GM12878 (cell line): ENCODE data around the gene USH1G. TPM values are rescaled to one million over a fixed set of nuclear protein-coding genes. Genes with fewer than 3 reads are reported as not detected.

Source experiments
- ATAC-seq: fragments of 200-7000 bp; cut with Tn5 transposase; 3 replicates; pipeline ENCODE4 v1.9.1; 2020; ENCODE audit warnings: mild to moderate bottlenecking, moderate library complexity
- BruUV-seq: library from RNA; stranded (reverse); fragments of 400-500 nt; replicated peaks from 2 replicates; lab custom pipeline; 2021; lab: Mats Ljungman, UMichigan
- CTCF ChIA-PET: fragments of 300-600 bp; sonication (Branson Sonifier 250); formaldehyde crosslinking; extraction: SDS; loops from one replicate; lab custom pipeline; 2021; ENCODE audit warnings: inconsistent platforms; lab: Yijun Ruan, JAX
- POLR2A ChIA-PET: fragments of 350-600 bp; formaldehyde crosslinking; extraction: SDS; loops from one replicate; lab custom pipeline; 2021; ENCODE audit warnings: inconsistent platforms; lab: Charles Lee
- RAD21 ChIA-PET: fragments of 300-600 bp; sonication (Branson Sonifier 250); formaldehyde crosslinking; loops from one replicate; lab custom pipeline; 2023; ENCODE audit warnings: antibody characterized with exemption; ENCODE audit not compliant: unreplicated experiment; lab: Charles Lee
- SMC1A ChIA-PET: fragments of 300-600 bp; sonication (Branson Sonifier 250); formaldehyde crosslinking; loops from one replicate; lab custom pipeline; 2023; ENCODE audit not compliant: unreplicated experiment, uncharacterized antibody; lab: Charles Lee
- DNase-seq: peaks from one replicate; pipeline ENCODE4 v3.0.0-alpha.2; 2011; ENCODE audit warnings: low read depth, low spot score
- FAIRE-seq: peaks from 3 replicates; lab custom pipeline; 2011; peaks lifted over from hg19 to GRCh38; lab: Jason Lieb, UNC
- H2AFZ ChIP-seq: 2 replicates; pipeline ENCODE4 v1.6.0; 2011; ENCODE audit warnings: low read depth, low read length, control low read depth; ENCODE audit not compliant: control insufficient read depth
- H3K27ac ChIP-seq: 2 replicates; pipeline ENCODE4 v1.5.1; 2011; ENCODE audit warnings: control low read depth; ENCODE audit not compliant: control insufficient read depth, insufficient read depth
- H3K27me3 ChIP-seq, 2 experiments: replicated peaks in 1 of 2; 2 replicates each; pipeline versions ENCODE4 v1.6.0 to v1.6.1; 2011; ENCODE audit warnings: low read length in 1 of 2; ENCODE audit not compliant: control insufficient read depth in 2 of 2, insufficient read depth in 2 of 2
- H3K36me3 ChIP-seq, 2 experiments: 2 replicates each; pipeline ENCODE4 v1.5.1; 2011; ENCODE audit warnings: low read length in 1 of 2; ENCODE audit not compliant: control insufficient read depth in 2 of 2, insufficient read depth in 2 of 2
- H3K4me1 ChIP-seq: 2 replicates; pipeline ENCODE4 v1.6.1; 2011; ENCODE audit warnings: mild to moderate bottlenecking, low read length, moderate library complexity, mixed read lengths; ENCODE audit not compliant: control insufficient read depth, insufficient read depth
- H3K4me2 ChIP-seq: 2 replicates; pipeline ENCODE4 v1.6.0; 2011; ENCODE audit warnings: control low read depth; ENCODE audit not compliant: control insufficient read depth, insufficient read depth
- H3K4me3 ChIP-seq: fragments of 200-600 bp; sonication (generic); 2 replicates; pipeline ENCODE4 v1.5.1; 2016
- H3K79me2 ChIP-seq: 2 replicates; pipeline ENCODE4 v1.6.0; 2011; ENCODE audit warnings: low read length; ENCODE audit not compliant: control insufficient read depth, insufficient read depth
- H3K9ac ChIP-seq: 2 replicates; pipeline ENCODE4 v1.8.0; 2011; ENCODE audit warnings: low read length, control low read depth, mixed read lengths; ENCODE audit not compliant: control insufficient read depth, insufficient read depth
- H3K9me3 ChIP-seq: replicated peaks from 3 replicates; pipeline ENCODE4 v1.5.1; 2011; ENCODE audit warnings: mild to moderate bottlenecking, low read length; ENCODE audit not compliant: control insufficient read depth, insufficient read depth
- H4K20me1 ChIP-seq: 2 replicates; pipeline ENCODE4 v1.6.0; 2011; ENCODE audit not compliant: control insufficient read depth, insufficient read depth
- BCL11A ChIP-seq: IDR thresholded peaks from 2 replicates; pipeline ENCODE4 v1.6.1; 2011; ENCODE audit warnings: low read depth, low read length
- BRCA1 ChIP-seq: IDR thresholded peaks from 2 replicates; pipeline ENCODE4 v1.6.1; 2011; ENCODE audit warnings: low read depth, low read length, improper control_type of control experiment
- DPF2 ChIP-seq: fragments of 450-650 bp; IDR thresholded peaks from 2 replicates; pipeline ENCODE4 v1.6.1; 2017; ENCODE audit warnings: mild to moderate bottlenecking
- FOXK2 ChIP-seq: fragments of 450-650 bp; IDR thresholded peaks from 2 replicates; pipeline ENCODE4 v1.6.1; 2017; ENCODE audit warnings: mild to moderate bottlenecking, moderate library complexity
- HDGF ChIP-seq: fragments of 450-650 bp; IDR thresholded peaks from 2 replicates; pipeline ENCODE4 v1.6.1; 2016; ENCODE audit warnings: antibody characterized with exemption
- KDM1A ChIP-seq: fragments of 200-600 bp; sonication (generic); IDR thresholded peaks from 2 replicates; pipeline ENCODE4 v1.6.1; 2016; ENCODE audit warnings: borderline replicate concordance
- MYC ChIP-seq: IDR thresholded peaks from 2 replicates; pipeline ENCODE4 v1.6.1; 2011; ENCODE audit warnings: mild to moderate bottlenecking, low read length, moderate library complexity, inconsistent platforms; ENCODE audit not compliant: insufficient read depth, insufficient replicate concordance, insufficient read length, severe bottlenecking
- NFYA ChIP-seq: IDR thresholded peaks from 2 replicates; pipeline ENCODE4 v1.6.1; 2011; ENCODE audit warnings: low read depth, mild to moderate bottlenecking, low read length, improper control_type of control experiment, borderline replicate concordance
- NR2C1 ChIP-seq: fragments of 450-650 bp; IDR thresholded peaks from 2 replicates; pipeline ENCODE4 v1.6.1; 2017; ENCODE audit warnings: antibody characterized with exemption, mild to moderate bottlenecking, moderate library complexity
- NR2F1 ChIP-seq: fragments of 450-650 bp; conservative IDR thresholded peaks from 2 replicates; pipeline ENCODE4 v1.6.1; 2017; ENCODE audit warnings: mild to moderate bottlenecking
- NRF1 ChIP-seq: conservative IDR thresholded peaks from 2 replicates; pipeline ENCODE4 v1.6.1; 2011; ENCODE audit warnings: mild to moderate bottlenecking, low read depth, low read length, improper control_type of control experiment
- SMARCA5 ChIP-seq: fragments of 450-650 bp; IDR thresholded peaks from 2 replicates; pipeline ENCODE4 v1.6.1; 2017; ENCODE audit warnings: mild to moderate bottlenecking
- STAT1 ChIP-seq: fragments of 450-650 bp; conservative IDR thresholded peaks from 2 replicates; pipeline ENCODE4 v1.6.1; 2014; ENCODE audit warnings: antibody characterized with exemption, mild to moderate bottlenecking
- SUPT20H ChIP-seq: IDR thresholded peaks from 2 replicates; pipeline ENCODE4 v1.6.1; 2011; ENCODE audit warnings: low read depth, mild to moderate bottlenecking, low read length, moderate library complexity, borderline replicate concordance; ENCODE audit not compliant: control insufficient read depth
- ZNF207 ChIP-seq: fragments of 450-650 bp; IDR thresholded peaks from 2 replicates; pipeline ENCODE4 v1.6.1; 2014; ENCODE audit warnings: antibody characterized with exemption, mild to moderate bottlenecking, borderline replicate concordance
- WGBS: methylation state at CpG from one replicate; pipeline ENCODE4 v1.1.6; 2016; ENCODE audit warnings: low lambda C conversion rate; ENCODE audit not compliant: insufficient replicate concordance, insufficient coverage; ENCODE audit errors: missing lambda C conversion rate; 5-methylcytosine and 5-hydroxymethylcytosine counted together
- in situ Hi-C: fragments of 300-500 bp; cut with MboI; formaldehyde crosslinking; loops from 9 replicates; pipeline ENCODE4 v1.14.3; 2018; ENCODE audit warnings: mixed read lengths
- intact Hi-C: fragments of 100-400 bp; cut with micrococcal nuclease; formaldehyde crosslinking; loops from one replicate; pipeline ENCODE4 v1.14.2; 2022; ENCODE audit not compliant: unreplicated experiment
- polyA plus RNA-seq, 11 experiments: library from polyadenylated mRNA; depleted of rRNA in 4 of 11; unstranded in 6 of 11; stranded (reverse) in 5 of 11; fragments of >200 nt; fragmentation: Nextera tagmentation in 4 of 11; fragmentation: Illumina TruSeq in 1 of 11; extraction: Ambion mirVana in 4 of 11; extraction: Trizol in 1 of 11; gene quantifications; 1 replicate in 1 of 11; 2 replicates in 10 of 11; pipeline versions ENCODE4 v1.2.1 to v1.2.3, GENCODE V29; 2011 to 2016; ENCODE audit warnings: inconsistent platforms in 2 of 11, missing spikeins in 2 of 11, low read depth in 1 of 11
- total RNA-seq, 4 experiments: library from RNA; depleted of rRNA in 3 of 4; stranded (reverse); fragments of >200 nt in 3 of 4; fragmentation: Illumina TruSeq in 1 of 4; extraction: Trizol in 1 of 4; gene quantifications; 2 replicates each; pipeline versions ENCODE4 v1.2.1 to v1.2.3, GENCODE V29; 2013 to 2021
- TF ChIP-seq, protein P1 (sequence below): fragments of 450-650 bp; IDR thresholded peaks from 2 replicates; pipeline ENCODE4 v1.6.1; 2017; ENCODE audit warnings: mild to moderate bottlenecking
- TF ChIP-seq, protein P2 (sequence below): fragments of 450-650 bp; IDR thresholded peaks from 2 replicates; pipeline ENCODE4 v1.6.1; 2014; ENCODE audit warnings: mild to moderate bottlenecking
- TF ChIP-seq, protein P3 (sequence below): IDR thresholded peaks from 2 replicates; pipeline ENCODE4 v1.6.1; 2011; ENCODE audit warnings: mild to moderate bottlenecking, low read depth, low read length, moderate library complexity; ENCODE audit not compliant: insufficient replicate concordance
- TF ChIP-seq, protein P4 (sequence below): IDR thresholded peaks from 2 replicates; pipeline ENCODE4 v1.6.1; 2012; ENCODE audit warnings: low read depth, low read length, improper control_type of control experiment

The USH1G gene
- total and polyA plus RNA-seq, 10 of the 15 experiments (the other 5 are each of a cell fraction or from before 2014, with no cell fraction given) = 0.05 to 0.62 (median 0.09) TPM; not detected in 7

DNA sequence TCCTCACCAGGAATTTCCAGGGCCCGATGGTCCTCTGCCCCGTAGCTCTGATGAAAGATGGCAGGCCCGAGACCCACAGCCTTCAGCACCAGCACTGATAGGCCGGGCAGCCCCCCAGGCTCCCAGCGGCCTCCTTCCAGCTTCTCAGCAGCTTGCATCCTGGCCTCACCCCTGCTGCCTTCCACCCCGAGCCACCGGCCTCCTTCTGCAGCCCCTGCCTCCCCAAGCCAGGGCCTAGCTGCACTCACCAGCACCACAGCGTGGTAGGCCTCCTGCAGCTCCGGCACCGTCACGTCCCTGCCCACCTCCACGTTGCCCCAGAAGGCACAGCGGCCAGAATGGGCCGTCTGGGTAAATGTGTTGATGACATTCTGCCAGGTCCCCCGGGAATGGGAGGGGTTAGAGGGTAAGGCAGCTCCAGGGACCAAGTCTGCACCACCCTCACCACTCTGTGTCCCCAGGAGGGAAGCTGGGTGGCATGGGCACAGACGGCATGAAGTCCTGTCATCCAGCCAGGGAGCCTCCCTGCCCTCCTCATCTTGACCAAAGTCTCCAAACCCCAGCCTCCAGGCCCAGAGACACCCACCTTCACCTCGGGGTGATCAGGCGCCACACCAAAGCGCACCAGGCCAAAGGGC, 56.7 kb downstream of the USH1G start:
- CTCF ChIA-PET = interaction anchor here (0.9 to 10.2 kb wide), 15 partner anchors 9 to 209 kb away, joined by 3 to 98 read pairs (median 7); partner anchors contain the start of gene RAB37
- H3K79me2 ChIP-seq = peaks cover 2% of the 10 kb centered on the region
- no peak overlapping the region for H3K27ac ChIP-seq
- SMC1A ChIA-PET = interaction anchor here (0.9 to 1.9 kb wide), 5 partner anchors 10 to 121 kb away, joined by 4 to 13 read pairs (median 5); no protein-coding TSS in a partner anchor
- H3K4me3 ChIP-seq = no peak overlapping the region
- no peak overlapping the region for H3K9ac ChIP-seq
- no peak overlapping the region for H2AFZ ChIP-seq
- FAIRE-seq (no peak), DNase-seq (no peak), ATAC-seq (no peak)
- H4K20me1 ChIP-seq = no peaks in the 10 kb centered on the region
- WGBS = 82% methylated on average over 18 of the region's 19 CpGs
- in situ Hi-C loops (loop anchor here (5.0 kb wide), 1 partner anchor 124 kb away; no protein-coding TSS in a partner anchor), intact Hi-C loops (no loop called here)
- H3K27me3 ChIP-seq = peaks cover 0 to 2% of the 10 kb centered on the region in 2 experiments; a peak in 1 of 4 replicates
- H3K4me1 ChIP-seq = peaks cover 7% of the 10 kb centered on the region
- BruUV-seq = no TSS peak
- H3K36me3 ChIP-seq = no peaks in the 10 kb centered on the region; a peak in 3 of 4 replicates
- H3K4me2 ChIP-seq = no peak overlapping the region
- POLR2A ChIA-PET = interaction anchor here (0.6 to 1.7 kb wide), 5 partner anchors 88 to 636 kb away, joined by 3 to 5 read pairs (median 3); partner anchors contain the start of gene NAT9
- no peaks in the 10 kb centered on the region for H3K9me3 ChIP-seq
- RAD21 ChIA-PET = interaction anchor here (0.6 to 3.2 kb wide), 11 partner anchors 8 to 439 kb away, joined by 3 to 21 read pairs (median 4); partner anchors contain the start of gene NUP85
- TF ChIP-seq BCL11A = no peak
- TF ChIP-seq DPF2 = no peak
- TF ChIP-seq NR2C1 = no peak
- no peak for TF ChIP-seq STAT1
- no peak for TF ChIP-seq MYC
- TF ChIP-seq BRCA1 = no peak
- TF ChIP-seq SMARCA5 = no peak
- no peak for TF ChIP-seq HDGF
- no peak for TF ChIP-seq SUPT20H
- no peak for TF ChIP-seq NR2F1
- TF ChIP-seq ZNF207 = no peak
- TF ChIP-seq, protein P1, sequence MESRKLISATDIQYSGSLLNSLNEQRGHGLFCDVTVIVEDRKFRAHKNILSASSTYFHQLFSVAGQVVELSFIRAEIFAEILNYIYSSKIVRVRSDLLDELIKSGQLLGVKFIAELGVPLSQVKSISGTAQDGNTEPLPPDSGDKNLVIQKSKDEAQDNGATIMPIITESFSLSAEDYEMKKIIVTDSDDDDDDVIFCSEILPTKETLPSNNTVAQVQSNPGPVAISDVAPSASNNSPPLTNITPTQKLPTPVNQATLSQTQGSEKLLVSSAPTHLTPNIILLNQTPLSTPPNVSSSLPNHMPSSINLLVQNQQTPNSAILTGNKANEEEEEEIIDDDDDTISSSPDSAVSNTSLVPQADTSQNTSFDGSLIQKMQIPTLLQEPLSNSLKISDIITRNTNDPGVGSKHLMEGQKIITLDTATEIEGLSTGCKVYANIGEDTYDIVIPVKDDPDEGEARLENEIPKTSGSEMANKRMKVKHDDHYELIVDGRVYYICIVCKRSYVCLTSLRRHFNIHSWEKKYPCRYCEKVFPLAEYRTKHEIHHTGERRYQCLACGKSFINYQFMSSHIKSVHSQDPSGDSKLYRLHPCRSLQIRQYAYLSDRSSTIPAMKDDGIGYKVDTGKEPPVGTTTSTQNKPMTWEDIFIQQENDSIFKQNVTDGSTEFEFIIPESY = no peak
- no peak for TF ChIP-seq NFYA
- TF ChIP-seq KDM1A = no peak
- TF ChIP-seq, protein P2, sequence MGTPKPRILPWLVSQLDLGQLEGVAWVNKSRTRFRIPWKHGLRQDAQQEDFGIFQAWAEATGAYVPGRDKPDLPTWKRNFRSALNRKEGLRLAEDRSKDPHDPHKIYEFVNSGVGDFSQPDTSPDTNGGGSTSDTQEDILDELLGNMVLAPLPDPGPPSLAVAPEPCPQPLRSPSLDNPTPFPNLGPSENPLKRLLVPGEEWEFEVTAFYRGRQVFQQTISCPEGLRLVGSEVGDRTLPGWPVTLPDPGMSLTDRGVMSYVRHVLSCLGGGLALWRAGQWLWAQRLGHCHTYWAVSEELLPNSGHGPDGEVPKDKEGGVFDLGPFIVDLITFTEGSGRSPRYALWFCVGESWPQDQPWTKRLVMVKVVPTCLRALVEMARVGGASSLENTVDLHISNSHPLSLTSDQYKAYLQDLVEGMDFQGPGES = no peak
- TF ChIP-seq FOXK2 = no peak
- TF ChIP-seq, protein P3, sequence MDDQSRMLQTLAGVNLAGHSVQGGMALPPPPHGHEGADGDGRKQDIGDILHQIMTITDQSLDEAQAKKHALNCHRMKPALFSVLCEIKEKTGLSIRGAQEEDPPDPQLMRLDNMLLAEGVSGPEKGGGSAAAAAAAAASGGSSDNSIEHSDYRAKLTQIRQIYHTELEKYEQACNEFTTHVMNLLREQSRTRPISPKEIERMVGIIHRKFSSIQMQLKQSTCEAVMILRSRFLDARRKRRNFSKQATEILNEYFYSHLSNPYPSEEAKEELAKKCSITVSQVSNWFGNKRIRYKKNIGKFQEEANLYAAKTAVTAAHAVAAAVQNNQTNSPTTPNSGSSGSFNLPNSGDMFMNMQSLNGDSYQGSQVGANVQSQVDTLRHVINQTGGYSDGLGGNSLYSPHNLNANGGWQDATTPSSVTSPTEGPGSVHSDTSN = no peak
- TF ChIP-seq, protein P4, sequence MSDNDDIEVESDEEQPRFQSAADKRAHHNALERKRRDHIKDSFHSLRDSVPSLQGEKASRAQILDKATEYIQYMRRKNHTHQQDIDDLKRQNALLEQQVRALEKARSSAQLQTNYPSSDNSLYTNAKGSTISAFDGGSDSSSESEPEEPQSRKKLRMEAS = no peak
- no peak for TF ChIP-seq NRF1
